GM12878 (cell line): ENCODE measurements around the gene MSH2. TPM values are rescaled to one million over a fixed set of nuclear protein-coding genes. Genes with fewer than 3 reads are reported as not detected.

Source experiments
- ATAC-seq: fragments of 200-7000 bp; cut with Tn5 transposase; 3 replicates; pipeline ENCODE4 v1.9.1; 2020; ENCODE audit warnings: mild to moderate bottlenecking, moderate library complexity
- BruUV-seq: library from RNA; stranded (reverse); fragments of 400-500 nt; replicated peaks from 2 replicates; lab custom pipeline; 2021; lab: Mats Ljungman, UMichigan
- CTCF ChIA-PET: fragments of 300-600 bp; sonication (Branson Sonifier 250); formaldehyde crosslinking; extraction: SDS; loops from one replicate; lab custom pipeline; 2021; ENCODE audit warnings: inconsistent platforms; lab: Yijun Ruan, JAX
- POLR2A ChIA-PET: fragments of 350-600 bp; formaldehyde crosslinking; extraction: SDS; loops from one replicate; lab custom pipeline; 2021; ENCODE audit warnings: inconsistent platforms; lab: Charles Lee
- RAD21 ChIA-PET: fragments of 300-600 bp; sonication (Branson Sonifier 250); formaldehyde crosslinking; loops from one replicate; lab custom pipeline; 2023; ENCODE audit warnings: antibody characterized with exemption; ENCODE audit not compliant: unreplicated experiment; lab: Charles Lee
- SMC1A ChIA-PET: fragments of 300-600 bp; sonication (Branson Sonifier 250); formaldehyde crosslinking; loops from one replicate; lab custom pipeline; 2023; ENCODE audit not compliant: unreplicated experiment, uncharacterized antibody; lab: Charles Lee
- DNase-seq: peaks from one replicate; pipeline ENCODE4 v3.0.0-alpha.2; 2011; ENCODE audit warnings: low read depth, low spot score
- FAIRE-seq: peaks from 3 replicates; lab custom pipeline; 2011; peaks lifted over from hg19 to GRCh38; lab: Jason Lieb, UNC
- H2AFZ ChIP-seq: 2 replicates; pipeline ENCODE4 v1.6.0; 2011; ENCODE audit warnings: low read depth, low read length, control low read depth; ENCODE audit not compliant: control insufficient read depth
- H3K27ac ChIP-seq: 2 replicates; pipeline ENCODE4 v1.5.1; 2011; ENCODE audit warnings: control low read depth; ENCODE audit not compliant: control insufficient read depth, insufficient read depth
- H3K27me3 ChIP-seq, 2 experiments: replicated peaks in 1 of 2; 2 replicates each; pipeline versions ENCODE4 v1.6.0 to v1.6.1; 2011; ENCODE audit warnings: low read length in 1 of 2; ENCODE audit not compliant: control insufficient read depth in 2 of 2, insufficient read depth in 2 of 2
- H3K36me3 ChIP-seq, 2 experiments: 2 replicates each; pipeline ENCODE4 v1.5.1; 2011; ENCODE audit warnings: low read length in 1 of 2; ENCODE audit not compliant: control insufficient read depth in 2 of 2, insufficient read depth in 2 of 2
- H3K4me1 ChIP-seq: 2 replicates; pipeline ENCODE4 v1.6.1; 2011; ENCODE audit warnings: mild to moderate bottlenecking, low read length, moderate library complexity, mixed read lengths; ENCODE audit not compliant: control insufficient read depth, insufficient read depth
- H3K4me2 ChIP-seq: 2 replicates; pipeline ENCODE4 v1.6.0; 2011; ENCODE audit warnings: control low read depth; ENCODE audit not compliant: control insufficient read depth, insufficient read depth
- H3K4me3 ChIP-seq: fragments of 200-600 bp; sonication (generic); 2 replicates; pipeline ENCODE4 v1.5.1; 2016
- H3K79me2 ChIP-seq: 2 replicates; pipeline ENCODE4 v1.6.0; 2011; ENCODE audit warnings: low read length; ENCODE audit not compliant: control insufficient read depth, insufficient read depth
- H3K9ac ChIP-seq: 2 replicates; pipeline ENCODE4 v1.8.0; 2011; ENCODE audit warnings: low read length, control low read depth, mixed read lengths; ENCODE audit not compliant: control insufficient read depth, insufficient read depth
- H3K9me3 ChIP-seq: replicated peaks from 3 replicates; pipeline ENCODE4 v1.5.1; 2011; ENCODE audit warnings: mild to moderate bottlenecking, low read length; ENCODE audit not compliant: control insufficient read depth, insufficient read depth
- H4K20me1 ChIP-seq: 2 replicates; pipeline ENCODE4 v1.6.0; 2011; ENCODE audit not compliant: control insufficient read depth, insufficient read depth
- KDM1A ChIP-seq: fragments of 200-600 bp; sonication (generic); IDR thresholded peaks from 2 replicates; pipeline ENCODE4 v1.6.1; 2016; ENCODE audit warnings: borderline replicate concordance
- SRF ChIP-seq, 2 experiments: IDR thresholded peaks; 2 replicates each; pipeline ENCODE4 v1.6.1; 2011; ENCODE audit warnings: low read depth in 2 of 2, low read length in 2 of 2, mild to moderate bottlenecking in 1 of 2, moderate library complexity in 1 of 2
- WRNIP1 ChIP-seq: IDR thresholded peaks from 2 replicates; pipeline ENCODE4 v1.6.1; 2011; ENCODE audit warnings: low read depth, low read length, improper control_type of control experiment, borderline replicate concordance
- WGBS: methylation state at CpG from one replicate; pipeline ENCODE4 v1.1.6; 2016; ENCODE audit warnings: low lambda C conversion rate; ENCODE audit not compliant: insufficient replicate concordance, insufficient coverage; ENCODE audit errors: missing lambda C conversion rate; 5-methylcytosine and 5-hydroxymethylcytosine counted together
- in situ Hi-C: fragments of 300-500 bp; cut with MboI; formaldehyde crosslinking; loops from 9 replicates; pipeline ENCODE4 v1.14.3; 2018; ENCODE audit warnings: mixed read lengths
- intact Hi-C: fragments of 100-400 bp; cut with micrococcal nuclease; formaldehyde crosslinking; loops from one replicate; pipeline ENCODE4 v1.14.2; 2022; ENCODE audit not compliant: unreplicated experiment
- polyA plus RNA-seq, 11 experiments: library from polyadenylated mRNA; depleted of rRNA in 4 of 11; unstranded in 6 of 11; stranded (reverse) in 5 of 11; fragments of >200 nt; fragmentation: Nextera tagmentation in 4 of 11; fragmentation: Illumina TruSeq in 1 of 11; extraction: Ambion mirVana in 4 of 11; extraction: Trizol in 1 of 11; gene quantifications; 1 replicate in 1 of 11; 2 replicates in 10 of 11; pipeline versions ENCODE4 v1.2.1 to v1.2.3, GENCODE V29; 2011 to 2016; ENCODE audit warnings: inconsistent platforms in 2 of 11, missing spikeins in 2 of 11, low read depth in 1 of 11
- total RNA-seq, 4 experiments: library from RNA; depleted of rRNA in 3 of 4; stranded (reverse); fragments of >200 nt in 3 of 4; fragmentation: Illumina TruSeq in 1 of 4; extraction: Trizol in 1 of 4; gene quantifications; 2 replicates each; pipeline versions ENCODE4 v1.2.1 to v1.2.3, GENCODE V29; 2013 to 2021
- TF ChIP-seq, protein P1 (sequence below): fragments of 450-650 bp; IDR thresholded peaks from 2 replicates; pipeline ENCODE4 v1.6.1; 2017; ENCODE audit warnings: mild to moderate bottlenecking

Gene MSH2
- total and polyA plus RNA-seq, 10 of the 15 experiments (the other 5 are each of a cell fraction or from before 2014, with no cell fraction given), result 24.3 to 94.4 (median 55.5) TPM

DNA sequence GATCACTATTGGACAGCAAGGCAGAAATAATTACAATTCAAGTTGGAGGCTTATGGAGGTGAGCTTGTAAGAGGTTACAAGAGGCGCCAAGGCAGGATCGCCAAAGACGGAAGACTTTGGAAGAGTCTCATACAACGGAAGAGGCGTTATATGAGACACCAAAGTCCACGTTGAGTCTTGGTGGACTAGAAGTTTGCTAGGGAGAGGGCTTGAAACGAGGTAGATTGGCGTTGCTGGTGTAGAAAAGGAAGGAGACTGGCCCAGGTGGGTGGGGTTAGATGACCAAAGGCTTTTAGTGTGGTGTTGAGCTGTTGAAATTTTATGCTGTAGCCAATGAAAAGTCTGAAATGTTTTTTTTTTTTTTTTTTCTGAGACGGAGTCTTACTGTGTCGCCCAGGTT is 1.4 kb downstream of the MSH2 start:
- H3K4me2 ChIP-seq, result peak overlapping the region; percentile 98
- H3K9me3 ChIP-seq, result peaks cover 8% of the 10 kb centered on the region; the same call in 2 of the 3 replicates
- H2AFZ ChIP-seq, result no peak overlapping the region
- ATAC-seq (no peak), DNase-seq (no peak), FAIRE-seq (no peak)
- TF ChIP-seq SRF (IDR thresholded peaks at IDR 0.05; ENCODE audit: low read depth in 2 of 2, low read length in 2 of 2) (no peak), WRNIP1 (0 out of 2 replicates have a peak, but pooled peaks have one; percentile 67), KDM1A (no peak)
- TF ChIP-seq, protein P1, sequence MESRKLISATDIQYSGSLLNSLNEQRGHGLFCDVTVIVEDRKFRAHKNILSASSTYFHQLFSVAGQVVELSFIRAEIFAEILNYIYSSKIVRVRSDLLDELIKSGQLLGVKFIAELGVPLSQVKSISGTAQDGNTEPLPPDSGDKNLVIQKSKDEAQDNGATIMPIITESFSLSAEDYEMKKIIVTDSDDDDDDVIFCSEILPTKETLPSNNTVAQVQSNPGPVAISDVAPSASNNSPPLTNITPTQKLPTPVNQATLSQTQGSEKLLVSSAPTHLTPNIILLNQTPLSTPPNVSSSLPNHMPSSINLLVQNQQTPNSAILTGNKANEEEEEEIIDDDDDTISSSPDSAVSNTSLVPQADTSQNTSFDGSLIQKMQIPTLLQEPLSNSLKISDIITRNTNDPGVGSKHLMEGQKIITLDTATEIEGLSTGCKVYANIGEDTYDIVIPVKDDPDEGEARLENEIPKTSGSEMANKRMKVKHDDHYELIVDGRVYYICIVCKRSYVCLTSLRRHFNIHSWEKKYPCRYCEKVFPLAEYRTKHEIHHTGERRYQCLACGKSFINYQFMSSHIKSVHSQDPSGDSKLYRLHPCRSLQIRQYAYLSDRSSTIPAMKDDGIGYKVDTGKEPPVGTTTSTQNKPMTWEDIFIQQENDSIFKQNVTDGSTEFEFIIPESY, result 0 out of 2 replicates have a peak, but pooled peaks have one; percentile 40
- ChIA-PET POLR2A (interaction anchor here (0.5 to 1.4 kb wide), 5 partner anchors 16 to 249 kb away, joined by 3 to 5 read pairs (median 3); no protein-coding TSS in a partner anchor), RAD21 (interaction anchor here (0.6 to 1.5 kb wide), 6 partner anchors 13 to 363 kb away, joined by 3 to 7 read pairs (median 3); no protein-coding TSS in a partner anchor), CTCF (interaction anchor here (0.8 to 3.0 kb wide), 6 partner anchors 8 to 364 kb away, joined by 3 to 19 read pairs (median 4); no protein-coding TSS in a partner anchor), SMC1A (interaction anchor here (0.5 to 1.9 kb wide), 3 partner anchors 39 to 445 kb away, joined by 3 to 7 read pairs (median 3); no protein-coding TSS in a partner anchor)
- intact Hi-C loops, result loop anchor here (5.0 kb wide), 1 partner anchor 422 kb away; no protein-coding TSS in a partner anchor
- no peak overlapping the region; the same call in 1 of the 2 replicates for H3K9ac ChIP-seq
- H3K4me3 ChIP-seq, result peak overlapping the region; percentile 83
- no peak overlapping the region for H3K27ac ChIP-seq
- no peaks in the 10 kb centered on the region; a peak in 1 of 4 replicates for H3K27me3 ChIP-seq
- in situ Hi-C loops, result no loop called here
- 87% methylated on average over 9 of the region's 10 CpGs for WGBS
- H3K79me2 ChIP-seq, result peaks cover 33% of the 10 kb centered on the region
- BruUV-seq, result no TSS peak
- H4K20me1 ChIP-seq, result no peaks in the 10 kb centered on the region
- no peaks in the 10 kb centered on the region; a peak in 3 of 4 replicates for H3K36me3 ChIP-seq
- peaks cover 6% of the 10 kb centered on the region for H3K4me1 ChIP-seq
